GM12875 (cell line): Measurements from ENCODE around the gene SETBP1.

Experiments
- H3K4me3 ChIP-seq: one replicate; pipeline ENCODE4 v1.5.1; 2011; ENCODE audit warnings: low read depth, low read length, control low read depth
- TF ChIP-seq, protein P1 (sequence below): IDR thresholded peaks from 2 replicates; pipeline ENCODE4 v1.5.1; 2011; ENCODE audit warnings: low read depth, mild to moderate bottlenecking, control low read depth, inconsistent platforms, low read length, moderate library complexity, borderline replicate concordance; ENCODE audit not compliant: insufficient read depth

SETBP1 gene

DNA sequence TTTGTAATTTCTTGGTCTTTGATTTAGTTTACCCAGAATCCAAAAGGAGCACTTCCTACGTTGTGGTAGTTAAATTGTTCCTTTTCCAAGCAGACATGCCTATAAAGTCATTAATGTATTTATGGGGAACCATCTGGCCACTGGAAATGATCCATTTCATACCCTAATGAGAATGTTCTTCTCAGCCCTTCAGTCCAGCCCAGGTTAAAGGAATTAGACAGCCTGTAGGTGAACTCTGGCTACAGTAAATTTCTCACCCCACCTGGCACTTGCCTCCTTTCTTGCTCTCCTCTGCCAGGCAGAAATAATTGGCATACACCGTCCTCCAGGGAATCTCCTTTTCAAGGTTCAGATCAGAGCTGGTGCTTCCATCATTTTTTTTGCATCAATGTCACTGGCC is 121.1 kb downstream of the SETBP1 start:
- H3K4me3 ChIP-seq = no peak overlapping the region
- TF ChIP-seq, protein P1, sequence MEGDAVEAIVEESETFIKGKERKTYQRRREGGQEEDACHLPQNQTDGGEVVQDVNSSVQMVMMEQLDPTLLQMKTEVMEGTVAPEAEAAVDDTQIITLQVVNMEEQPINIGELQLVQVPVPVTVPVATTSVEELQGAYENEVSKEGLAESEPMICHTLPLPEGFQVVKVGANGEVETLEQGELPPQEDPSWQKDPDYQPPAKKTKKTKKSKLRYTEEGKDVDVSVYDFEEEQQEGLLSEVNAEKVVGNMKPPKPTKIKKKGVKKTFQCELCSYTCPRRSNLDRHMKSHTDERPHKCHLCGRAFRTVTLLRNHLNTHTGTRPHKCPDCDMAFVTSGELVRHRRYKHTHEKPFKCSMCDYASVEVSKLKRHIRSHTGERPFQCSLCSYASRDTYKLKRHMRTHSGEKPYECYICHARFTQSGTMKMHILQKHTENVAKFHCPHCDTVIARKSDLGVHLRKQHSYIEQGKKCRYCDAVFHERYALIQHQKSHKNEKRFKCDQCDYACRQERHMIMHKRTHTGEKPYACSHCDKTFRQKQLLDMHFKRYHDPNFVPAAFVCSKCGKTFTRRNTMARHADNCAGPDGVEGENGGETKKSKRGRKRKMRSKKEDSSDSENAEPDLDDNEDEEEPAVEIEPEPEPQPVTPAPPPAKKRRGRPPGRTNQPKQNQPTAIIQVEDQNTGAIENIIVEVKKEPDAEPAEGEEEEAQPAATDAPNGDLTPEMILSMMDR = no peak

DNA sequence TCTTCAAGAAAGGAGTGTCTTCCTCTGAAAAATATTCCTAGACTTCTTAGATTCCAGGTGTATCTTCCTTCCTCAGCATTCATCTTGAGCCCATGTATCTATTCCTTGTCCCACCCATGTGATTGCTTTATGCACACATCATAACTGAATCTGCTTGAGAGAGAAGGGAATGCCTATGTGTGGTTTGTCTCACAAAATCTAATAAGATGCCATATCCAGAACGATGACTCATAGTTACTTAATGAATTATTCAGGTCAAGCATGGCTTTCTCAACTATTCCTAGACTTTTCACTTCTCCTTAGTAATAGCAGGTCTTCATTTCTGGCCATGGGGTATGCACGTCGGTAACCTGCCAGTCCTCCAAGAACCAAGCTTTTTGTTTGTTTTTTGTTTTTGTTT is 121.8 kb downstream of the SETBP1 start:
- no peak overlapping the region for H3K4me3 ChIP-seq
- TF ChIP-seq, protein P1 = no peak

DNA sequence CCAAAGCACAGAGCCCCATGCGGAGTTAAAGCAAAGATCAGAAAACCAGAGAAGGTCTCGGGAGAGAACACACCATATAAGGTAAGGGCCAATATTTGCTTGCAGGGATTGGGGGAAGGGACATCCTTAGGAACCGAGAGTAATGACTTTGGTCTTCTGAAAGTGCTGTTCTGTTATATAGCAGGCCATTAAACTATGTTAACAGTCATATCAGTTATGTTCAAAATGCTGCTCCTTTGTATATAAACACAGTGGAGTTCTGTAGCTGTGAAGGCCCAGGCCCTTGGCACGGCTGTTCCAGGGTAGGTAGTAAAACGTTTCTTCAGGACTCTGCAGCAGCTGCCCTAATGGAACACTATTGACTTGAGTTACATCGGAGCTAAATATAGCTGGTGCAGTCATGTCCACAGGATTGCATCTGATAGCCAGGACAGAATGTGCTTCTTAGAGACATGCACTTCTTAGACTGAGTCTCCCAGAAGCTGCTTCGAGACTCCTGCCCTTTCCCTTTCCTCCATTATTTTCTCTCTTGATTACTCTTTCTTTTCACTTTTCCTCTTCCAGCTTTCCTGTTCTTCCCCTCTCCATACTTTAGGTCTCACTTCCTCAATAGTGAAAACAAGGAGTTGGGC is 122.4 kb downstream of the SETBP1 start:
- TF ChIP-seq, protein P1 = no peak
- H3K4me3 ChIP-seq = no peak overlapping the region

DNA sequence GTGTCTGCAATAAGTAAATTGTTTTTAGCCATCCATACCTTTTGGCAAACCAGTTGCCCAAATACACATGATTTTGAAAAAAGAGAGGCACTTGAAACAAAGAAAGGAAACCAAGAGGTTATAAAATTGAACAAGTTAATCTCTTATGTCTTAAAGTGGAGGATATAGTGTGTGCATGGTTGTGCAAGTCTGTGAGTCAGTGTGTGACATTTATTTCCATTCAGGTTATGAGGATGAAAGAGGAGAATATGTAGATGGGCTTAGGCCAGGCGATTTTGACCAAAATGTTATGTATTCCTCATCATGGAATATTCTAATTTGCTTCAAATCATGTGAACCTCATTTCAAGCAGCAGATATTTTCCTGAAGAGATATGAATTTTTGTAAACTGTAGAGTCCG is 123.3 kb downstream of the SETBP1 start:
- no peak overlapping the region for H3K4me3 ChIP-seq
- TF ChIP-seq, protein P1 = no peak

DNA sequence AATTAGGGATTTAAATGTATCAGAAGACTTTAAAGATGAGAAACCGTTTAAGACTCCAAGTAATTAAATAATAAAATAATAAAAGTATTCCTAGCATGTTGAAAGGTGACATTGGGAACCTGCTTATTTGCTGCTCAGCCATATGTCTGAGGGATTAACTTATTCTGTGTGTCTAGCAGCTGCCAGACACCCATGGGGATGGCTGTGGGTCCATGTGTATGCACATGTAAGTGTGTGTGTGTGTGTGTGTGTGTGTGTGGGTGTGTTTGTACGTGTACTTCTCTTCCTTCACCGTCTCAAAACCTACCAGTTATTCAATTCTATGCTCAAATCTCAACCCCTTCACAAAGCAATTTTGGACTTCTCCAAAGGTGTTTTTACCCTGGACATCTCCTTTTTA is 124.5 kb downstream of the SETBP1 start:
- TF ChIP-seq, protein P1 = no peak
- no peak overlapping the region for H3K4me3 ChIP-seq

DNA sequence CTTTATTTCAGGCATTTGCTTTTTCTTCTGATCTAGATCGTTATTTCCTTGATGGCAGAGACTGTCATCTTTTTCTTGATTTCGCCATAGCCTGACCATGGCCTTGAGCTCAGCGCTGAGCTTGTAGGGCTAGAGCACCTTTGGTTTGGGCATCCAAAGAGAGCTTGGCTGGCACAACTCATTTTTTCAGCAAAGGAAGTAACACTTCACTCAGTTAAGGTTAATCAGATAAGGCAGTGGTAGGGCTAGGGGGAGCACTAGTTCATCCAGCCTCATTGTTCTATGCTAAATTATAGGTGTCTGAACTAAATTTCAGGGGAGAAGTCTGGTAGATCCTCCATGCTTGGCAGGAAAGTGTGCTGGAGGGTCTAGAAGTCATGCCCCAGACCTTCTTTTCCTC is 125.0 kb downstream of the SETBP1 start:
- H3K4me3 ChIP-seq = no peak overlapping the region
- TF ChIP-seq, protein P1 = no peak

DNA sequence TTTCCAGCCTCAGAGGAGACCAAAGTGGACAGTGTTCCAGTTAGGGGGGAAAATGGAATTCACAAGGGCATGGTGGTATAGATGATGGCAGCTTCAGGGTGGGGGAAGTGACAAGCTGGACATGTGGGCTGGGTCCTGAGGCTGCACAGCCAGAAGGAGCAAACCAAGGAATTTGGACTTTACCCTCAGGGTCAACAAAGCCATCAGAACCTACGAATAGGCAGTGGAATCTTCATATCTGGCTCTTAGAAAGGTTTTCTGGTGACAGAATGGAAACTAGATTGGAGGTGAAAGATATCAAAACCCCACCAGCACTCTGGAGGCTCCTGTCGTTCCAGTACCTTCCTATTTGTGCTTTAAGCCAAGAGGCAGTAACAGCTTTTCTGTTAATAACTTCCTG is 127.1 kb downstream of the SETBP1 start:
- TF ChIP-seq, protein P1 = no peak
- no peak overlapping the region for H3K4me3 ChIP-seq
